MM.1S (cell line): Measurements from ENCODE around the gene SIDT1.

Experiments
- DNase-seq: peaks from one replicate; pipeline ENCODE4 v3.0.0-alpha.2; 2015
- H2AFZ ChIP-seq: fragments of 300-600 bp; sonication (generic); 2 replicates; pipeline ENCODE4 v1.6.0; 2016; ENCODE audit warnings: antibody characterized with exemption, low read length
- H3F3A ChIP-seq: fragments of 300-600 bp; sonication (generic); 2 replicates; pipeline ENCODE4 v1.6.1; 2016; ENCODE audit warnings: mild to moderate bottlenecking, antibody characterized with exemption, low read length, moderate library complexity, mixed read lengths; ENCODE audit not compliant: insufficient read depth
- H3K27ac ChIP-seq: fragments of 300-600 bp; sonication (generic); 2 replicates; pipeline ENCODE4 v1.5.1; 2016; ENCODE audit warnings: mild to moderate bottlenecking, low read length
- H3K27me3 ChIP-seq: fragments of 300-600 bp; sonication (generic); replicated peaks from 2 replicates; pipeline ENCODE4 v1.6.0; 2016; ENCODE audit warnings: low read length; ENCODE audit not compliant: insufficient read depth
- H3K36me3 ChIP-seq: fragments of 300-600 bp; sonication (generic); replicated peaks from 2 replicates; pipeline ENCODE4 v1.6.1; 2016; ENCODE audit warnings: mild to moderate bottlenecking, low read length, mixed read lengths; ENCODE audit not compliant: insufficient read depth
- H3K4me1 ChIP-seq: fragments of 300-600 bp; sonication (generic); 2 replicates; pipeline ENCODE4 v1.6.1; 2016; ENCODE audit warnings: low read length, mixed read lengths
- H3K4me2 ChIP-seq: fragments of 300-600 bp; sonication (generic); 2 replicates; pipeline ENCODE4 v1.6.0; 2016; ENCODE audit warnings: low read depth, low read length
- H3K4me3 ChIP-seq: fragments of 300-600 bp; sonication (generic); 2 replicates; pipeline ENCODE4 v1.5.1; 2016; ENCODE audit warnings: low read length, mixed read lengths
- H3K79me2 ChIP-seq: fragments of 300-600 bp; sonication (generic); 2 replicates; pipeline ENCODE4 v1.6.1; 2016; ENCODE audit warnings: mixed run types, low read length, mixed read lengths
- H3K9ac ChIP-seq: fragments of 300-600 bp; sonication (generic); 2 replicates; pipeline ENCODE4 v1.6.1; 2016; ENCODE audit warnings: low read length, mixed read lengths
- H3K9me2 ChIP-seq: fragments of 300-600 bp; sonication (generic); replicated peaks from 2 replicates; pipeline ENCODE4 v1.6.1; 2016; ENCODE audit warnings: mild to moderate bottlenecking, low read length, mixed read lengths; ENCODE audit not compliant: insufficient read depth
- H3K9me3 ChIP-seq: fragments of 300-600 bp; sonication (generic); replicated peaks from 2 replicates; pipeline ENCODE4 v1.6.1; 2016; ENCODE audit warnings: mild to moderate bottlenecking, low read length, mixed read lengths; ENCODE audit not compliant: insufficient read depth
- H4K20me1 ChIP-seq: fragments of 300-600 bp; sonication (generic); 2 replicates; pipeline ENCODE4 v1.6.1; 2016; ENCODE audit warnings: mild to moderate bottlenecking, low read length, moderate library complexity, mixed read lengths; ENCODE audit not compliant: insufficient read depth
- CTCF ChIP-seq: fragments of 300-600 bp; sonication (generic); IDR thresholded peaks from 2 replicates; pipeline ENCODE4 v1.5.1; 2016; ENCODE audit warnings: antibody characterized with exemption, low read length, mixed read lengths
- EZH2 ChIP-seq: fragments of 300-600 bp; sonication (generic); optimal IDR thresholded peaks from 2 replicates; pipeline ENCODE3; 2017; ENCODE audit warnings: low read depth, mild to moderate bottlenecking, antibody characterized with exemption, low read length, mixed read lengths
- EZH2phosphoT487 ChIP-seq: fragments of 300-600 bp; sonication (generic); IDR thresholded peaks from 2 replicates; pipeline ENCODE4 v1.6.1; 2018; ENCODE audit warnings: antibody characterized with exemption, low read length

The SIDT1 gene

GRCh38 chr3:113501597-113501996 is 30.8 kb upstream of the SIDT1 start:
- 0 out of 2 replicates have a peak, but pooled peaks cover 5% of the 10 kb centered on the region for H3K4me1 ChIP-seq
- H3K4me2 ChIP-seq, result no peak overlapping the region
- no peak overlapping the region for H3K27ac ChIP-seq
- no peaks in the 10 kb centered on the region for H3F3A ChIP-seq
- H2AFZ ChIP-seq, result no peak overlapping the region
- no peak overlapping the region for H3K4me3 ChIP-seq
- no peak overlapping the region for H3K9ac ChIP-seq
- H3K36me3 ChIP-seq, result no peaks in the 10 kb centered on the region
- no peaks in the 10 kb centered on the region for H3K27me3 ChIP-seq
- TF ChIP-seq EZH2 (no peak), EZH2phosphoT487 (no peak), CTCF (no peak)
- no peak for DNase-seq
- H3K79me2 ChIP-seq, result no peaks in the 10 kb centered on the region
- no peaks in the 10 kb centered on the region for H3K9me2 ChIP-seq
- H4K20me1 ChIP-seq, result no peaks in the 10 kb centered on the region
- H3K9me3 ChIP-seq, result no peaks in the 10 kb centered on the region

GRCh38 chr3:113505867-113506266 is 26.5 kb upstream of the SIDT1 start:
- Histone ChIP-seq H3K9ac (no peak overlapping the region), H3K4me1 (0 out of 2 replicates have a peak, but pooled peaks cover 5% of the 10 kb centered on the region), H3K36me3 (no peaks in the 10 kb centered on the region), H3F3A (no peaks in the 10 kb centered on the region), H3K79me2 (peaks cover 25% of the 10 kb centered on the region), H3K9me3 (no peaks in the 10 kb centered on the region), H2AFZ (no peak overlapping the region), H3K4me2 (no peak overlapping the region), H3K9me2 (no peaks in the 10 kb centered on the region), H3K4me3 (no peak overlapping the region), H4K20me1 (no peaks in the 10 kb centered on the region), H3K27ac (no peak overlapping the region), H3K27me3 (no peaks in the 10 kb centered on the region)
- no peak for TF ChIP-seq CTCF
- no peak for TF ChIP-seq EZH2phosphoT487
- TF ChIP-seq EZH2, result no peak
- no peak for DNase-seq

DNA sequence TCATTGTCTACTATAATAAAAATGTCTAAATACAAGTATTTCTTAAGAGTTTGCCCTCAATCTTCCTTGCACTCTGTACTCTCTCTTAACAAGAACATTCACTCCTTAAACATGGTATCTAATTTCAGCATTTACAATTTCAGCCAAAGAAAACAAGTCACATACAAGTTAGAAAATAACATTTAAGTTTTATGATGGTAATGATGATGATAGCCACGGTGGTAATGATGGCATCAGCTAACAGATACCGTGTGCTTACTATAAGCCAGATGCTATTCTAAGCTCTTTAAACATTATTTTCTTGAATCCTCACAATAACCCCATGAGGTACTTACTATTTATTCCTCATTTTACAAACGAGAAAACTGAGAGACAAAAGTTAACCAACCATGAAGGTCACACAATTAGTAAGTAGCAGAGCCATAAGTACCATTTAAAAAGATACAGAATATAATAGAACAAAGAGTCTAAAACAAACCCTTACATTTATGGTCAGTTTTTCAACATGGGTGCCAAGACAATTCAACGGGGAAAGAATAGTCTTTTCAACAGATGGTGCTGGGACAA is 24.8 kb upstream of the SIDT1 start:
- H3F3A ChIP-seq, result no peaks in the 10 kb centered on the region
- H3K9ac ChIP-seq, result no peak overlapping the region
- DNase-seq, result no peak
- H3K27me3 ChIP-seq, result no peaks in the 10 kb centered on the region
- H3K36me3 ChIP-seq, result no peaks in the 10 kb centered on the region
- no peak overlapping the region for H3K4me3 ChIP-seq
- TF ChIP-seq EZH2, result no peak
- no peak for TF ChIP-seq CTCF
- no peak for TF ChIP-seq EZH2phosphoT487
- H3K79me2 ChIP-seq, result peaks cover 33% of the 10 kb centered on the region
- no peaks in the 10 kb centered on the region for H3K9me3 ChIP-seq
- no peaks in the 10 kb centered on the region for H4K20me1 ChIP-seq
- H2AFZ ChIP-seq, result no peak overlapping the region
- H3K4me1 ChIP-seq, result no peaks in the 10 kb centered on the region
- no peak overlapping the region for H3K27ac ChIP-seq
- H3K9me2 ChIP-seq, result no peaks in the 10 kb centered on the region
- H3K4me2 ChIP-seq, result no peak overlapping the region
